ENCODE measurements around the gene POLR1A. TPM values are rescaled to one million over a fixed set of nuclear protein-coding genes. Genes with fewer than 3 reads are reported as not detected.
A peak's percentile ranks its signal among the peaks of the same experiment; 100 is the strongest.

POLR1A gene
- total and polyA plus RNA-seq, 9 donors = 10.4 to 24.2 (median 17.9) TPM

- H3K4me1 ChIP-seq (ENCODE audit: control insufficient read depth, insufficient read depth, low read length) = peaks cover 66% of the 10 kb centered on the region
- 94% methylated on average over 8 of the region's 20 CpGs for WGBS (ENCODE audit: insufficient coverage)
- peak overlapping the region; percentile 67 for H3K27ac ChIP-seq (ENCODE audit: low read length)
These were observed 71.7 kb downstream of the POLR1A start for GRCh38 chr2:86033751-86034692.

GRCh38 chr2:86032861-86033595 is 72.7 kb downstream of the POLR1A start:
- WGBS (ENCODE audit: insufficient coverage) = 93% methylated on average over 11 of the region's 11 CpGs
- no peak overlapping the region for H3K4me3 ChIP-seq (ENCODE audit: low read length)
- no peak for DNase-seq
- H3K27ac ChIP-seq (ENCODE audit: low read length) = no peak overlapping the region
- no peaks in the 10 kb centered on the region for H3K9me3 ChIP-seq (replicated peaks; ENCODE audit: control insufficient read depth, low read depth, low read length)
- H3K4me1 ChIP-seq (ENCODE audit: control insufficient read depth, insufficient read depth, low read length) = peaks cover 66% of the 10 kb centered on the region
- no peaks in the 10 kb centered on the region for H3K27me3 ChIP-seq (ENCODE audit: control insufficient read depth, insufficient read depth, low read length)
- H3K36me3 ChIP-seq (ENCODE audit: control insufficient read depth, insufficient read depth, low read length) = peaks cover 65% of the 10 kb centered on the region

More at GRCh38 chr2:86033751-86034692, 71.7 kb downstream of the POLR1A start:
- DNase-seq = no peak
- Histone ChIP-seq H3K36me3 (ENCODE audit: control insufficient read depth, insufficient read depth, low read length) (peaks cover 65% of the 10 kb centered on the region), H3K9me3 (replicated peaks; ENCODE audit: control insufficient read depth, low read depth, low read length) (no peaks in the 10 kb centered on the region), H3K27me3 (ENCODE audit: control insufficient read depth, insufficient read depth, low read length) (no peaks in the 10 kb centered on the region), H3K4me3 (ENCODE audit: low read length) (no peak overlapping the region)

- Histone ChIP-seq H3K4me3 (ENCODE audit: low read length) (no peak overlapping the region), H3K4me1 (ENCODE audit: control insufficient read depth, insufficient read depth, low read length) (peaks cover 66% of the 10 kb centered on the region), H3K27me3 (ENCODE audit: control insufficient read depth, insufficient read depth, low read length) (no peaks in the 10 kb centered on the region), H3K9me3 (replicated peaks; ENCODE audit: control insufficient read depth, low read depth, low read length) (no peaks in the 10 kb centered on the region), H3K27ac (ENCODE audit: low read length) (no peak overlapping the region), H3K36me3 (ENCODE audit: control insufficient read depth, insufficient read depth, low read length) (peaks cover 79% of the 10 kb centered on the region)
- 90% methylated on average over 2 of the region's 4 CpGs for WGBS (ENCODE audit: insufficient coverage)
- no peak for DNase-seq
These were observed 74.1 kb downstream of the POLR1A start for GRCh38 chr2:86031606-86032005.

GRCh38 chr2:86031151-86031550 is 74.5 kb downstream of the POLR1A start:
- H3K4me1 ChIP-seq (ENCODE audit: control insufficient read depth, insufficient read depth, low read length) = peaks cover 64% of the 10 kb centered on the region
- WGBS (ENCODE audit: insufficient coverage) = 93% methylated on average over 10 of the region's 14 CpGs

DNA sequence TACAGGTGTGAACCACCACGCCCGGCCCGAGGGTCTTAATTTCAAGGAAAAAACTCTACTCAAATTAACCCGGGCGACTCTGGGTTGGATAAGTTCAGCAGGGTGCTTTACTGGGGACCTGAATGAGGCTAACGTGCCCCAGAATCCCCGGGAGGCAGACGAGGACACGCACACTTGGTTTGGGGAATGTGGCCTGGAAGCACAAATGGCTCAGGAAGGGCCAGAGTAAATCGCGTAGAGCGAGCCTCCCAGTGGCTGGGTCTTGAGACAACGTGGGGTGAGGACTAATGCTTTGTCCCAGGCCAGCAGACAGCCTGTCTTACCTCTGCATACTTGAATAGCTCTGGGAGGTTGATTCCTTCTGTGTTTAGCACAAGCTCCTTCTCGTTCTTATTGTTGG is 75.8 kb downstream of the POLR1A start:
- H3K4me3 ChIP-seq (ENCODE audit: low read length) = no peak overlapping the region
- no peak overlapping the region for H3K27ac ChIP-seq (ENCODE audit: low read length)
- H3K27me3 ChIP-seq (ENCODE audit: control insufficient read depth, insufficient read depth, low read length) = no peaks in the 10 kb centered on the region
- WGBS (ENCODE audit: insufficient coverage) = 90% methylated on average over 9 of the region's 14 CpGs
- DNase-seq = no peak
- peaks cover 54% of the 10 kb centered on the region for H3K4me1 ChIP-seq (ENCODE audit: control insufficient read depth, insufficient read depth, low read length)
- peaks cover 91% of the 10 kb centered on the region for H3K36me3 ChIP-seq (ENCODE audit: control insufficient read depth, insufficient read depth, low read length)
- no peaks in the 10 kb centered on the region for H3K9me3 ChIP-seq (replicated peaks; ENCODE audit: control insufficient read depth, low read depth, low read length)

More at GRCh38 chr2:86031151-86031550, 74.5 kb downstream of the POLR1A start:
- Histone ChIP-seq H3K9me3 (replicated peaks; ENCODE audit: control insufficient read depth, low read depth, low read length) (no peaks in the 10 kb centered on the region), H3K27ac (ENCODE audit: low read length) (no peak overlapping the region), H3K27me3 (ENCODE audit: control insufficient read depth, insufficient read depth, low read length) (no peaks in the 10 kb centered on the region), H3K4me3 (ENCODE audit: low read length) (no peak overlapping the region), H3K36me3 (ENCODE audit: control insufficient read depth, insufficient read depth, low read length) (peaks cover 83% of the 10 kb centered on the region)
- DNase-seq = no peak

GRCh38 chr2:86028766-86029381 is 76.8 kb downstream of the POLR1A start:
- Histone ChIP-seq H3K4me1 (ENCODE audit: control insufficient read depth, insufficient read depth, low read length) (peaks cover 44% of the 10 kb centered on the region), H3K27ac (ENCODE audit: low read length) (peak overlapping the region; percentile 55), H3K9me3 (replicated peaks; ENCODE audit: control insufficient read depth, low read depth, low read length) (no peaks in the 10 kb centered on the region), H3K27me3 (ENCODE audit: control insufficient read depth, insufficient read depth, low read length) (no peaks in the 10 kb centered on the region), H3K36me3 (ENCODE audit: control insufficient read depth, insufficient read depth, low read length) (peaks cover 90% of the 10 kb centered on the region), H3K4me3 (ENCODE audit: low read length) (no peak overlapping the region)
- 20% methylated on average over 1 of the region's 13 CpGs for whole genome bisulfite sequencing (ENCODE audit: insufficient coverage)
- DNase-seq = peak; percentile 82

DNA sequence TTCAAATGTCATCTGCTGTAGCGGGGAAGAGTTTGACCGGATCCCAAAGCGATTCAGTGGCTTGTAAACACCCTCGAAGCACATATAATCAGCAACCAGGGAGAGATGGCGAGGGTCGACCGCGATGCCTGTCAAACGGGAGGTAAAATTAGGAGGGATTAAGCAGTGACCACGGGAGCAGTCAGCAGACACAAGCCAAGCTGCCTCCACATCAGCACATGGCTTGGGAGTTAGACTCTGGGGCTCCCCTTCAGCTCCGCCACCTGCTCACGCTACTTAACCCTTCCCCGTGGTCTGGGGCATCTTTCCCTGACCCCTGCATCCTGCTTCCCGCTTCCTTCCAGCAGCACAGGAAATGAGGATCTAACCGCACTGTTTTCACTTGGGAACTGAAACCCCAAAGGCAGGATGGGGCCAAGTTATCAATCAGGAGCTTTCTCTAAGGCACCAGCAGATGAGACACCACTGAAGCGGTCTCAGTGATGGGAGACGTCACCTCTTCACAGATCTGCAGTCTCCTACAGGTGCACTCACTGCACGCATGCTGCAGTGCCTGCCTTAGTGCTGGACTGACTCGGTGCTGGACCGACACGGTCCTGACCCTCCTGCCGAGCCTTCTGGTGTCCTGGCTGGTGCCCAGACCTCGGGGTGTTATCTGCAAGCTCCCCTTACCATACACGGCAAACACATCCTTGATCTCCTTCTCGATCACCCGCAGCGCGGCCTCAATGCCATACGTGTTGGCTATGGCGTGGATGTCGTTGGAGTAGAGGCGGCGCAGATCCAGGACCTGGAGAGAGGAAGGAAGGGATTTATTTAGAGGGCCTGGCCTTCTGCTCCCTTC is 77.5 kb downstream of the POLR1A start:
- Histone ChIP-seq H3K4me3 (ENCODE audit: low read length) (no peak overlapping the region), H3K27me3 (ENCODE audit: control insufficient read depth, insufficient read depth, low read length) (no peaks in the 10 kb centered on the region), H3K27ac (ENCODE audit: low read length) (peak overlapping the region; percentile 55), H3K4me1 (ENCODE audit: control insufficient read depth, insufficient read depth, low read length) (peaks cover 37% of the 10 kb centered on the region), H3K9me3 (replicated peaks; ENCODE audit: control insufficient read depth, low read depth, low read length) (no peaks in the 10 kb centered on the region), H3K36me3 (ENCODE audit: control insufficient read depth, insufficient read depth, low read length) (peaks cover 84% of the 10 kb centered on the region)
- DNase-seq = peak; percentile 47
- 48% methylated on average over 12 of the region's 33 CpGs for WGBS (ENCODE audit: insufficient coverage)

DNA sequence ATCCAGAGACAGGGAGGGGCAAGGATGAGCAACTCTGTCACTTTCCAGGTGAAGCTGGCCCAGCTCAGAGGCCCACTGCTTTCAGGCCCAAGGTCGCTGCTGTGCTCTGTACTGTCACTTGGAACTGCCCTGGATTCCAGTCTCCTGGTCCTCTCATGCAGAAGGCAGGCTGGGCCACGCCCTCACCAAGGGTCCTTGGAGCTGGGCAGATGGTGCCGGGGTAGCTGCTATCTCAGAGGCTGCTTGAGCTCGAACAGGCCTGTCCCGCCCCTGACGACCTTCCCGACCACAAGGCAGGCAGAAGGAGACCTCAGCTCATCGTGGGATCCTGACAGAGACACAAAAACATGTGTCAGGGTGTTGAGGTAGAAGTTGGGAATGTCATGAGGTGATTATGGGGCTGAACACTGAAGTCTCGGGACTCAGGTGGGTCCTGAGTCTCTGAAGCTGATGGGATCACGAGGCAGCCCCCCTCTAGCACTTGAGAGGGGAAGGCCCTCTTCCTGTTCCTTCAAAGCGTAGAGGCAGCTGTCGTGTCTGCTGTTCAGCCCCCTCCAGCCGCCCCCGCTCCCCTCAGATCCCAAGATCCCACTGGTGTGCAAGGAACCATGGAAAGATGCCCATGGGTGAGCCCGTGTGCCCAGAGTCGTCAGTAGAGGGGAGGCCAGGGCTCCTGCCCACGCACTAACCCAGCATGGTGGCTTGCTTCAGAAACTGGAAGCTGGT is 78.3 kb downstream of the POLR1A start:
- no peaks in the 10 kb centered on the region for H3K27me3 ChIP-seq (ENCODE audit: control insufficient read depth, insufficient read depth, low read length)
- H3K4me1 ChIP-seq (ENCODE audit: control insufficient read depth, insufficient read depth, low read length) = peaks cover 34% of the 10 kb centered on the region
- WGBS (ENCODE audit: insufficient coverage) = 85% methylated on average over 16 of the region's 17 CpGs
- no peaks in the 10 kb centered on the region for H3K9me3 ChIP-seq (replicated peaks; ENCODE audit: control insufficient read depth, low read depth, low read length)
- peak overlapping the region; percentile 21 for H3K27ac ChIP-seq (ENCODE audit: low read length)
- DNase-seq = no peak
- peaks cover 77% of the 10 kb centered on the region for H3K36me3 ChIP-seq (ENCODE audit: control insufficient read depth, insufficient read depth, low read length)
- no peak overlapping the region for H3K4me3 ChIP-seq (ENCODE audit: low read length)

DNA sequence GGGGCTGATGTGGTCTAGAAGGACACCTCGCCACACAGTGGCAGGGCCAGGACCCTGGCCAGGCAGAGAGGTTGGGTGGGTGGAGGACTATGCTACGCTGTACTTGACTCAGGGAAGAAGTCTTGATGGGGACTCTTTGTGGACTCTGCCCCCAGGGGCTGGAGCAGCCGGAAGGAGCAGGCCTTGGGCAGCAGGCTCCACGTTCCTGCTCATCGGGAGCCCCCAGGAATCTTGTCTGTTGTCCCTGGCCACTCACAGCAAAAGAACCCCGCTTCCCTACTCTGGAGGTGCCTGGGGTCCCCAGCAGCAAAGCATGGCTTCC is 79.0 kb downstream of the POLR1A start:
- H3K27me3 ChIP-seq (ENCODE audit: control insufficient read depth, insufficient read depth, low read length) = no peaks in the 10 kb centered on the region
- 89% methylated on average over 5 of the region's 6 CpGs for WGBS (ENCODE audit: insufficient coverage)
- no peak overlapping the region for H3K27ac ChIP-seq (ENCODE audit: low read length)
- H3K9me3 ChIP-seq (replicated peaks; ENCODE audit: control insufficient read depth, low read depth, low read length) = no peaks in the 10 kb centered on the region
- H3K4me1 ChIP-seq (ENCODE audit: control insufficient read depth, insufficient read depth, low read length) = peaks cover 34% of the 10 kb centered on the region
- H3K4me3 ChIP-seq (ENCODE audit: low read length) = no peak overlapping the region
- H3K36me3 ChIP-seq (ENCODE audit: control insufficient read depth, insufficient read depth, low read length) = peaks cover 70% of the 10 kb centered on the region
- DNase-seq = no peak

Data from muscle of leg (tissue), 11 donors.